HCT116 (cell line): ENCODE data around the gene GFPT2. TPM values are rescaled to one million over a fixed set of nuclear protein-coding genes. Genes with fewer than 3 reads are reported as not detected.

Experiments used
- ATAC-seq: fragments of 200-7000 bp; cut with Tn5 transposase; 2 replicates; pipeline ENCODE4 v1.9.1; 2020; ENCODE audit warnings: mild to moderate bottlenecking, moderate library complexity
- BruUV-seq: library from RNA; stranded (reverse); fragments of 400-500 nt; replicated peaks from 2 replicates; lab custom pipeline; 2021; lab: Mats Ljungman, UMichigan
- CTCF ChIA-PET: fragments of 300-600 bp; sonication (Branson Sonifier 250); formaldehyde crosslinking; loops from one replicate; lab custom pipeline; 2021; ENCODE audit warnings: antibody characterized with exemption; lab: Charles Lee
- POLR2A ChIA-PET: fragments of 300-600, 350-600 bp; sonication (Branson Sonifier 250); formaldehyde crosslinking; loops from one replicate; lab custom pipeline; 2021; ENCODE audit warnings: antibody characterized with exemption; lab: Charles Lee
- RAD21 ChIA-PET, 2 experiments: fragments of 300-600 bp; sonication (Branson Sonifier 250); formaldehyde crosslinking; loops; one replicate each; lab custom pipeline; 2023; ENCODE audit warnings: low total read pairs in 2 of 2; ENCODE audit not compliant: uncharacterized antibody in 2 of 2, unreplicated experiment in 2 of 2, low non-redundant PET in 1 of 2; lab: Charles Lee
- DNase-seq: peaks from one replicate; pipeline ENCODE4 v3.0.0-alpha.2; 2010; ENCODE audit warnings: low read depth, low spot score
- H2AFZ ChIP-seq: fragments of 200-600 bp; shearing (Covaris generic), sonication (generic); 2 replicates; pipeline ENCODE4 v1.6.1; 2017; ENCODE audit warnings: low read depth, mixed run types, mixed read lengths, antibody characterized with exemption, low read length; ENCODE audit not compliant: poor library complexity, severe bottlenecking
- H3K27ac ChIP-seq: 2 replicates; pipeline ENCODE4 v1.5.1; 2012; ENCODE audit warnings: low read depth, low read length
- H3K27me3 ChIP-seq: fragments of 200-600 bp; sonication (generic); 2 replicates; pipeline ENCODE4 v1.6.1; 2016; ENCODE audit warnings: mixed run types, low read length, mixed read lengths; ENCODE audit not compliant: insufficient read depth
- H3K36me3 ChIP-seq, 2 experiments: fragments of 200-500 bp in 1 of 2; fragments of 200-600 bp in 1 of 2; sonication (Bioruptor generic) in 1 of 2; sonication (generic) in 1 of 2; 2 replicates each; pipeline versions ENCODE4 v1.5.1 to v1.6.1; 2014 to 2016; ENCODE audit warnings: low read length in 2 of 2, inconsistent platforms in 1 of 2, mixed read lengths in 1 of 2, mixed run types in 1 of 2; ENCODE audit not compliant: insufficient read depth in 2 of 2, control insufficient read depth in 1 of 2
- H3K4me1 ChIP-seq, 2 experiments: fragments of 200-600 bp in 1 of 2; sonication (generic) in 1 of 2; 2 replicates each; pipeline versions ENCODE4 v1.5.1 to v1.6.1; 2012 to 2017; ENCODE audit warnings: low read length in 2 of 2, inconsistent platforms in 1 of 2, mild to moderate bottlenecking in 1 of 2, mixed read lengths in 1 of 2, mixed run types in 1 of 2, moderate library complexity in 1 of 2; ENCODE audit not compliant: insufficient read depth in 2 of 2, control insufficient read depth in 1 of 2
- H3K4me2 ChIP-seq: fragments of 200-600 bp; sonication (generic); 2 replicates; pipeline ENCODE4 v1.6.1; 2017; ENCODE audit warnings: mixed run types, low read length, mixed read lengths
- H3K4me3 ChIP-seq, 2 experiments: fragments of 200-600 bp in 1 of 2; sonication (generic) in 1 of 2; replicated peaks in 1 of 2; 2 replicates each; pipeline ENCODE4 v1.5.1; 2011 to 2016; ENCODE audit warnings: low read length in 2 of 2, control low read depth in 1 of 2, low read depth in 1 of 2, mild to moderate bottlenecking in 1 of 2, mixed read lengths in 1 of 2, mixed run types in 1 of 2
- H3K79me2 ChIP-seq: fragments of 200-600 bp; sonication (generic); 2 replicates; pipeline ENCODE4 v1.6.1; 2017; ENCODE audit warnings: mild to moderate bottlenecking, mixed run types, low read length, moderate library complexity, mixed read lengths; ENCODE audit not compliant: insufficient read depth
- H3K9ac ChIP-seq: fragments of 200-600 bp; sonication (generic); 2 replicates; pipeline ENCODE4 v1.6.1; 2016; ENCODE audit warnings: low read length, mixed read lengths
- H3K9me2 ChIP-seq: fragments of 200-600 bp; sonication (generic), shearing (Covaris generic); 2 replicates; pipeline ENCODE4 v1.6.1; 2017; ENCODE audit warnings: mixed run types, mild to moderate bottlenecking, moderate library complexity; ENCODE audit not compliant: insufficient read depth
- H3K9me3 ChIP-seq, 2 experiments: fragments of 200-500 bp in 1 of 2; fragments of 200-600 bp in 1 of 2; sonication (Bioruptor generic) in 1 of 2; sonication (generic) in 1 of 2; 2 replicates each; pipeline ENCODE4 v1.6.1; 2014 to 2017; ENCODE audit warnings: low read length in 2 of 2, mixed read lengths in 2 of 2, inconsistent platforms in 1 of 2, low read depth in 1 of 2, mild to moderate bottlenecking in 1 of 2, mixed run types in 1 of 2, moderate library complexity in 1 of 2; ENCODE audit not compliant: control insufficient read depth in 1 of 2, insufficient read depth in 1 of 2
- H4K20me1 ChIP-seq: fragments of 200-600 bp; sonication (generic), shearing (Covaris generic); 2 replicates; pipeline ENCODE4 v1.6.1; 2017; ENCODE audit warnings: mixed run types, mild to moderate bottlenecking, moderate library complexity; ENCODE audit not compliant: insufficient read depth
- CBX3 ChIP-seq: IDR thresholded peaks from 2 replicates; pipeline ENCODE4 v1.6.1; 2012; ENCODE audit warnings: low read depth
- CTCF ChIP-seq, 3 experiments: fragments of 200-600 bp in 1 of 3; sonication (generic) in 1 of 3; IDR thresholded peaks in 2 of 3; conservative IDR thresholded peaks in 1 of 3; 2 replicates each; pipeline ENCODE4 v1.5.1; 2012 to 2017; ENCODE audit warnings: low read depth in 2 of 3, low read length in 2 of 3, antibody characterized with exemption in 1 of 3, borderline replicate concordance in 1 of 3, control low read depth in 1 of 3, mild to moderate bottlenecking in 1 of 3, mixed read lengths in 1 of 3, mixed run types in 1 of 3, moderate library complexity in 1 of 3; ENCODE audit not compliant: insufficient read depth in 1 of 3
- EGR1 ChIP-seq: IDR thresholded peaks from 2 replicates; pipeline ENCODE4 v1.6.1; 2012; ENCODE audit warnings: low read depth
- EZH2 ChIP-seq: fragments of 200-600 bp; sonication (generic); IDR thresholded peaks from 2 replicates; pipeline ENCODE4 v1.6.1; 2017; ENCODE audit warnings: antibody characterized with exemption, mixed run types
- POLR2AphosphoS5 ChIP-seq: IDR thresholded peaks from 2 replicates; pipeline ENCODE4 v1.6.1; 2011; ENCODE audit warnings: mild to moderate bottlenecking, low read depth, low read length, moderate library complexity
- RAD21 ChIP-seq: IDR thresholded peaks from 2 replicates; pipeline ENCODE4 v1.6.1; 2012; ENCODE audit warnings: low read depth, mild to moderate bottlenecking
- SIN3A ChIP-seq: IDR thresholded peaks from 2 replicates; pipeline ENCODE4 v1.6.1; 2012; ENCODE audit warnings: low read depth
- SP1 ChIP-seq: IDR thresholded peaks from 2 replicates; pipeline ENCODE4 v1.6.1; 2012; ENCODE audit warnings: low read depth
- SRF ChIP-seq: IDR thresholded peaks from 2 replicates; pipeline ENCODE4 v1.6.1; 2012; ENCODE audit warnings: low read depth
- YY1 ChIP-seq: IDR thresholded peaks from 2 replicates; pipeline ENCODE4 v1.6.1; 2011; ENCODE audit warnings: low read length, low read depth, moderate library complexity, mild to moderate bottlenecking; ENCODE audit not compliant: insufficient replicate concordance; ENCODE audit errors: extremely low read depth
- ZBTB33 ChIP-seq: IDR thresholded peaks from 2 replicates; pipeline ENCODE4 v1.6.1; 2011; ENCODE audit warnings: mild to moderate bottlenecking, low read length, moderate library complexity; ENCODE audit not compliant: insufficient replicate concordance; ENCODE audit errors: extremely low read depth
- ZFX ChIP-seq: fragments of 450-650 bp; IDR thresholded peaks from 2 replicates; pipeline ENCODE4 v1.6.1; 2017
- ZNF274 ChIP-seq: fragments of 200-500 bp; sonication (Bioruptor generic); IDR thresholded peaks from 2 replicates; pipeline ENCODE4 v1.6.1; 2014; ENCODE audit warnings: mild to moderate bottlenecking, low read depth, low read length, inconsistent platforms
- intact Hi-C: fragments of 100-400 bp; cut with micrococcal nuclease; formaldehyde crosslinking; loops from 2 replicates; pipeline ENCODE4 v1.10.0; 2022
- total RNA-seq: library from RNA; stranded (reverse); gene quantifications from one replicate; pipeline ENCODE4 v1.2.1, GENCODE V29; 2021; ENCODE audit not compliant: unreplicated experiment

Gene GFPT2
- total RNA-seq, 1 experiment from 2014 or later: 16.1 TPM

- ChIA-PET POLR2A (no interaction called here), CTCF (no interaction called here), RAD21 (no interaction called here)
- Histone ChIP-seq H3K9me2 (no peaks in the 10 kb centered on the region), H3K79me2 (no peaks in the 10 kb centered on the region), H2AFZ (no peak overlapping the region), H3K36me3 (no peaks in the 10 kb centered on the region), H3K4me3 (no peak overlapping the region), H3K9ac (no peak overlapping the region), H3K27me3 (no peaks in the 10 kb centered on the region), H4K20me1 (no peaks in the 10 kb centered on the region), H3K9me3 (no peaks in the 10 kb centered on the region), H3K4me2 (no peak overlapping the region), H3K27ac (no peak overlapping the region), H3K4me1 (no peaks in the 10 kb centered on the region)
- no peak for ATAC-seq
- no peak for DNase-seq
- no TSS peak for BruUV-seq
- TF ChIP-seq ZNF274 (no peak), SRF (no peak), EGR1 (no peak), YY1 (no peak), EZH2 (no peak), POLR2AphosphoS5 (no peak), ZFX (no peak), CTCF (IDR thresholded peaks at IDR 0.05 in 2 of 3, conservative IDR thresholded peaks at IDR 0.05 in 1 of 3; ENCODE audit: borderline replicate concordance in 1 of 3, insufficient read depth in 1 of 3, low read depth in 2 of 3, low read length in 2 of 3) (no peak), SP1 (no peak), RAD21 (no peak), SIN3A (no peak), CBX3 (no peak), ZBTB33 (no peak)
- intact Hi-C loops: no loop called here
These were observed 49.7 kb downstream of the GFPT2 start for GRCh38 chr5:180303226-180304015.
